DMS79 treated with DMSO at 0.1 percent for 48 hours (cell line): ENCODE results near the gene CALN1.
"Not testable (repeated sequence)": the region's sequence is repeated elsewhere in the genome, so short reads cannot be mapped to it uniquely, and the experiment has no call there.

Experiments
- DNase-seq: peaks from one replicate; lab custom pipeline; 2025; lab: John Stamatoyannopoulos, UW

Gene CALN1

DNA sequence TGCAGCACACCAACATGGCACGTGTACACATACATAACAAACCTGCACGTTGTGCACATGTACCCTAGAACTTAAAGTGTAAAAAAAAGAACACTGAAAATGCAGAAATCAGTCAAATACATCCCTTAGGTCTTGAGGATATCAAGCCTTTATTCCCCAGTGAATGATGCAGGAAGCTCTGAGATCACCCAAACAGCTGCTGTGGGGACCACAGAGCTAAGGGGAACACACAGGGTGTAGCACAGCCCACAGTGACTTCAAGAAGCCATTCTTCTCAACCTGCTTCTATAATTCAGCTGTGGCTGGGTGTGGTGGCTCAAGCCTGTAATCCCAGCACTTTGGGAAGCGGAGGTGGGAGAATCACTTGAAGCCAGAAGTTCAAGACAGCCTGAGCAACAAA lies 314.9 kb downstream of the CALN1 start:
- DNase-seq = no peak

DNA sequence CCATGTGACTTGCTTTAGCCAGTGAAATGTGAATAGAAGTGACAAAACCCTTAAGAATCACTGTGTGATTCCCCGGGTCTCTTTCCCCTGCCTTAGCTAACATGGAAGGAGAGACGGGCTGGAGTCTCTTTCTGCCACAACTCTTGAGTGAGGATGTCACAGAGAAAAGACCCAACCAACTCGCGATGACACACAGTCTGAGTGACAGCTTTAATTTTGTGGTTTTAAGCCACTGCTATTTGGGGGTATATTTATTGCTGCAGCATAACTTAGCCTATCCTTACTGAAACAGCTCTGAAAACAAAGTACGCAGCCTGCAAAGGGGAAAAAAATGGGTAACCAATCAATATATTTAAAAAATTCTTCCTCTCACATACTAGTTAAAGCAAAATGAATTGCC lies 319.4 kb downstream of the CALN1 start:
- DNase-seq = no peak

DNA sequence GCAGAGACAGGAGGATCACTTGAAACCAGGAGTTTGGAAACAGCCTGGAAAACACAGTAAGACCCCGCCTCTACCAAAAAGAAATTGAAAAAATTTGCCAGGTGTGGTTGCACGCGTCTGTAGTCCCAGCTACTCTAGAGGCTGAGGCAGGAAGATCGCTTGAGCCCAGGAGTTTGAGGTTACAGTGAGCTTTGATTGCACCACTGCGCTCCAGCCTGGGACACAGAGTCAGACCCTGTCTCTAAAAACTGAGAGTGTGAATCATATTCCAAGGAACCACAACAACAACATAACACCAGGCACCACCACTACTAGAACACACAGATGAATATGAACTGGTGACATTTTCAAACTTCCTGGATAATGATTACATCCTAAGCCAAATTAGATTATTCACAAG lies 324.2 kb downstream of the CALN1 start:
- no peak for DNase-seq

DNA sequence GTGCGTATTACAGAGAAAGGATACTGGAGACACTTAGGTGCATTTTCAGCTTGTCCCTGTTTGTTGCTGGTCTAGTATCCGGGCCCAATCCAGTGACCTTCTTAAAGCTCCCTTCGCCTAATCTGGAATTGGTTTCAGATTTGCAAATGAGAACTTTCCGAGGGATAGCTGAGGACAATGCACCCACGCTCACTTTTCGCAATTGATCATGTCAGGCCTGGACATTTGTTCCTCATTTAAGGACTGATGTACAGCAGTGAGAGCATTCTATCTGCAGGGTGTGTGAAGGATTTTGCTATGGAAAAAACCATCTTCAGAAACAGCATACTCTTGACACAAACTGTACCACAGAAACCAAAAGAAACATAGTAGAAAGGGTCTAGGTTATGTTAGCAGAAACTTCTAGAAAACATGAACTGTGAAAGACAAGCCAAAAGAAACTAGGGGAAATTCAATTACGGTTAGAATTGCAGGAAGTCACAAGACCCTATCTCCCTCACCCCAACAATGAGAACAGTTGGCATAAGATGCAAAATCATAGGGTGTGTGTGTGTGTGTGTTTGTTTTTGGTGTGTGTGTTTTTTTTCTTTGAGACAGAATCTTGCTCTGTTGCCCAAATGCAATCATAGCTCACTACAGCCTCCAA lies 331.1 kb downstream of the CALN1 start:
- no peak for DNase-seq

DNA sequence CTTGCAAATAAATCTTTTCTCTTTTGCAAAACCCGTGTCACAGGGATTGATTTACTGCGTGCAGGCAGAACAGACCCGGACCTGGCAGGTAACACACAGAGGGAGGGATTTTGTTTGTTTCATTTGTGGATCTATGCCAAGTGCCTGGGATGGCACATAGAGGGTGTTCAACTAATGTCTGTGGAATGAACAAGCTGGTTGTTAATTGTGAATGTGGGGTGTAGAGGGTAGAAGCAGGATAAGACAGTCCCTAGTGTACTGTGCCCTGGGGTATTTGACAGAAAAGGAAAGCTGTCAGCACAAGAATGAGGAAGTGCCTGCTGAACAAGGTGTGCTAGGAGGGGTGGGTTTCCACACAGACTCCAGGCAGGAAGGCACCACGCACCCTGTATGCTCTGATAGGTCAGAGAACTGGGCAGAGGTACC lies 331.8 kb downstream of the CALN1 start:
- DNase-seq = no peak

- DNase-seq = no peak
Observed at GRCh38 chr7:72078856-72079255, 333.3 kb downstream of the CALN1 start.

GRCh38 chr7:72078301-72078700 lies 333.8 kb downstream of the CALN1 start:
- DNase-seq = no peak

DNA sequence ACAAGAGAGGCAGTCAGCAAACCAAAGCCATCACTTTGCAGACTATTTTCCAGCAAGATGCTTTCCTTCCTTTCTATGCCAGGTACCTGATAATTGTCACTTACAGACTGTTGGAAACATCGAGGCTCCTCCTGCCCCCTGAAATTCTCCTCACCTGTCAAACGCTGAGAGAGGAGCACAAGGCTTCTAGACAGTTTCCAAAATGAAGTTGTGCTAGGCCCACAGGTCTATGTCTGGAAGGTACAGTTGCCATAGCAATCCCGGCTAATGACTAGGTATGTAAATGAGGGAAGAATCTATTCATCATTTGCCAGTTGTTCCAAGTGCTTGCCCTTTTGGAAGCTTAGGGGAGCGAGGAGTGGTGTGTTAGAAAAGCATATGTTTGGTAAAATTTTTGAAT lies 334.4 kb downstream of the CALN1 start:
- DNase-seq = no peak

GRCh38 chr7:72072901-72073300 lies 339.2 kb downstream of the CALN1 start:
- DNase-seq = no peak

- no peak for DNase-seq
Observed at GRCh38 chr7:72069263-72069662, 342.9 kb downstream of the CALN1 start.

GRCh38 chr7:72065764-72066163 lies 346.4 kb downstream of the CALN1 start:
- not testable (repeated sequence) for DNase-seq

DNA sequence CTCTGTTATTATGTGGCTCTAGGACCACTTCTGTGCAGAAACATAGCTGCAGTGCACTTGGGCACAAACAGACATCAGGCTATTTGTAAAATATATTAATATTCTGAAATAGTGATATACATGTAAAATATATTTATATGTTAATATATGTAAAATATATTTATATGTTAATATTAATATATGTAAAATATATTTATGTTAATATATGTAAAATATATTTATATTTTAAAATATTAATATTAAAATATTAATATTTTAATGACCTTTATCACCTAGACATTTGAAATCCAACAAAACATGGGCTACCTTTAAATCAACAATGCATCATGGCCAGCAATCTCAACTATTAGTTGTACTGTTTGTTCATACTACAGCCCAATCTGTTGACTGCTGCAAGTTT lies 347.2 kb downstream of the CALN1 start:
- DNase-seq = no peak

- no peak for DNase-seq
Observed at GRCh38 chr7:72063330-72063729, 348.8 kb downstream of the CALN1 start.

DNA sequence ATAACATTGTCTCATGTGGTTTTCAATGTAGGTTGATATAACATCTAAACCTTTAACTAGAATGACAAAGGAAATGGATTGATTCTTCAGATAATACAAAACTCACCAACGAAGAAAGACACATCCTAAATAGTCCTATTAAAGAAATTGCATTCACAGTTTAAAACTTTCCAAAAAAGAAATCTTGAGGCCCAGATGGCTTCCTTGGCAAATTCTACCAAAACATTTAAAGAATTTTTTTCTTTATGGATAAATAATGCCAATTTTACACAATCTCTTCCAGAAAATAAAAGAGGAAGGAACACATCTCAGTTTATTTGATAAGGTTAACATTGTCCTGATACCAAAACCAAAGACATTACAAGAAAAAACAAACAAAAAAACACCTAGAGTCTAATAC lies 349.5 kb downstream of the CALN1 start:
- DNase-seq = no peak

DNA sequence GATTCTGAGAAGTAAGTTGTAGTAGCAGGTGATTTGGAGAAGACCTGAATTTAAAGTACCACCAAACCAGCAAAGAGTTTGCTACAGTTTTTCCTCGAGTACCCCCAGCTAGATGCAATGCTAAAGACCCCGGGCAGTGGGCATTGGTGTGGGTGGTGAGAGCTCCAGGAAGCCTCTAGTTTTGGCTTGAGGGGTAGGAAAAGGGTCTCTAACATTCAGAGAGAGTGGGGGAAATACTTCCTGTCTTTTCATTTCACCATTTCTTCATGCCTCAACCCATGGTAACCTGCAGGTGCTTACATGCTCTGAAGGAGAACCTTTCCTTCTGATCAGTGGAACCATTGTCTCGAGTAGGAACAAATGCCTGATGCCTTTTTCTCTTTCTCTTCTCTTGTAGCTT lies 352.2 kb downstream of the CALN1 start:
- DNase-seq = no peak

DNA sequence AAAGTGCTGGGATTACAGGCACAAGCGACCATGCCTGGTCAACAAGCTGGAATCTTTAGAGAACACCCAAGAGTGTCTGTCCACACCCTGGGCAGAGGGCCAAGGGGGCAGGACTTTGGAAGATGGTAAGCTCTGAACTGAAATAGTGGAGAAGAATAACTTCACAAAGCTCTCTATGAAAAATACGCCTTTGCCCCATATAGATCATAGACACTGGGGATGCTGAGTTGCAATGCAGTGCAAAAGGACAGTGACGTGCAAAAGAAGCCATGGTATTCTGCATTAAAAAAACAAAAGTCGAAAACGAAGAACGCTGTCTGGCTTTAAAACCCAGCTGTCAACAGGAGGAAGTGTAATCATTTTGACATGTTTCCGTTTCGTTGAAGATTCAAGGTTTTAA lies 353.6 kb downstream of the CALN1 start:
- no peak for DNase-seq

DNA sequence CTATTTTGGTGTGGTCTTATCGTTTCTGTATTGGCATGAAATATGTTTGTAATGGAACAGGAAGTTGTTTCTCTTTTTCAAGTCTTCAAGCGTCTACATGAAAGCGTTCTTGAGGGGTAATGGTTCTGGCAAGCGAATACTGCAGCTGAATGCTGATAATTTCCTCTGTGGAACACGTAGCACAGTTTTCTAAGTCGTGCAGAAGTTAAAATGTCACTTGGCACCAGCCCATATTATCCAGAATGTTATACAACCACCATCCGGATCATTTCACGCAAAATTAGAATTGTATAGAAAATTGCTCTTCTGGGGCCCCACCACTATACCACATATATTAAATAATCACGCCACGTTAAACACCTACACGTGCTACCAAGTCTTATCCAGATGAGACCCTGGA lies 354.3 kb downstream of the CALN1 start:
- DNase-seq = no peak

DNA sequence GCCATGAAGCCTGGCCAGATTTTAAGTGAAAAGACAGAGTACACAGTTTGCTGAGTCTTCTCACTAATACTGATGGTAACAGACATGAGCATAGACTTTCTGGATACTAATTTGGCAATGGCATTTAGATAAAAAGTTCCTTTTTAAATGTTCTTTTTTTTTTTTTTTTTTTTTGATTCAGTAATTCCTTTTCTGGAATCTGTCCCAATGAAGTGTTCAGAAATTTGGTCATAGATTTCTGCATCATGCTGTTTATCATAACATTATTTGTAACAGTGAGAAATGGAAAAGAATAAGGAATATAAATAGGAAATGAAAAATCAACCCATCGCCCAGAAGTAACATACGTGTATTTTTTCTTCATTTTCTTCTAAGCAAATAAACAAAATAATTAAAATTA lies 354.9 kb downstream of the CALN1 start:
- no peak for DNase-seq

DNA sequence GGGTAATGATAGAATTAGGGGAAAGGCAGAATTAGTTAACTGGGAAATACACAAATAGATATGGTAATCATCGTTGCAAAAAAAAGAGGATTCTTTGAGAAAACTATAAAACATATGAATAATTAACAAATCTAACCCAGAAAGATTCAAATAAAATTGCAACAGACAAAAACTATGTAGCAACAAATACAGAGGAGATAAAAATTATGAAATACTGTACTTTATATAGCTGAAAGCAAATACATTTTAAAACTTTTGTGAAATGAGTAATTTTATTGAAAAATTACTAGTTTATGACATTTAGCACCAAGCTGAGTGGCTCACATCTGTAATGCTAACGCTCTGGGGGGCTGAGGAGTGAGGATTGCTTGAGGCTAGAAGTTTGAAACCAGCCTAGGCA lies 356.7 kb downstream of the CALN1 start:
- DNase-seq = no peak

- DNase-seq = no peak
Observed at GRCh38 chr7:72053292-72053691, 358.8 kb downstream of the CALN1 start.

DNA sequence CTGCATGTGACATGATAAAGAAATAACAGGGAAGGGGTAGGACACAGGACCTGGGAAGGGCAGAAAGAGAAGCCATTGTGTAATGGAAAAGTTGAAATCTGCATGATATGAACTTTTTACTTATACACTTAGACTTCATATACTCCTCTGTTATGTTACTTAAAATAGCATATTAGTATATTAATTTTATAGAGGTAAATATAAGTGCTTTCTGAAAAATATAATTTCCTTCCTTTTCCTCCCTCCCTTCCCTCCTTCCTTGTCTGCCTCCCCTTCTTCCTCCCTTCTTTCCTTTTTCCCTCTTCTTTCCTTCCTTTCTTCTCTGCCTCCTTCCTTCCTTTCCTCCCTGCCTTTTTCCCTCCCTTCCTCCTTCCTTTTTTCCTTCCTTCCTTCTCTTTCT lies 363.7 kb downstream of the CALN1 start:
- no peak for DNase-seq

GRCh38 chr7:72042855-72043254 lies 369.3 kb downstream of the CALN1 start:
- DNase-seq = no peak

DNA sequence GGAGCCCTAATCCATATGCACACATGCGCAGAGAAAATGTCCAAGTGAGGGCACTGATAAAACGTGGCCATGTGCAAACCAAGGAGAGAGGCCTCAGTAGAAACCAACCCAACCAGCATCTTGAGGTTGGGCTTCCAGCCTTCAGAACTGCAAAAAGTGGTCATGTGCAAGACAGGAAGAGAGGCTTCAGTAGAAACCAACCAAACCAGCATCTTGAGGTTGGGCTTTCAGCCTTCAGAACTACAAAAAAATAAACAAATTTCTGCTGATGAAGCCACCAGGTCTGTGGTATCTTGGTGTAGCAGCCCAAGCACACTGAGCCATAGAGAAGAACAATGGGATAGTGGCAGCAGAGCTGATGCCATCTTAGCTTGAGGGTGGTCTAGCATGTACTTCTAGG lies 371.5 kb downstream of the CALN1 start:
- DNase-seq = no peak

GRCh38 chr7:72039460-72039859 lies 372.7 kb downstream of the CALN1 start:
- DNase-seq = no peak
